Thyroid gland (tissue), 4 donors: Measurements from ENCODE around the gene PLEKHO2.

Experiments used
- POLR2A ChIP-seq, 2 donors: fragments of 450-650 bp; IDR thresholded peaks; one replicate each; pipeline ENCODE4 v1.6.1; 2017; ENCODE audit warnings: antibody characterized with exemption in 2 of 2, mild to moderate bottlenecking in 2 of 2, moderate library complexity in 1 of 2
- TF ChIP-seq, protein P1 (sequence below), 6 experiments: fragments of 200-600 bp in 3 of 6; fragments of 450-650 bp in 3 of 6; sonication (generic) in 3 of 6; IDR thresholded peaks; one replicate each; pipeline ENCODE4 v1.5.1; 2016 to 2019; ENCODE audit warnings: antibody characterized with exemption in 6 of 6, mild to moderate bottlenecking in 2 of 6, inconsistent platforms in 1 of 6, moderate library complexity in 1 of 6

DNA sequence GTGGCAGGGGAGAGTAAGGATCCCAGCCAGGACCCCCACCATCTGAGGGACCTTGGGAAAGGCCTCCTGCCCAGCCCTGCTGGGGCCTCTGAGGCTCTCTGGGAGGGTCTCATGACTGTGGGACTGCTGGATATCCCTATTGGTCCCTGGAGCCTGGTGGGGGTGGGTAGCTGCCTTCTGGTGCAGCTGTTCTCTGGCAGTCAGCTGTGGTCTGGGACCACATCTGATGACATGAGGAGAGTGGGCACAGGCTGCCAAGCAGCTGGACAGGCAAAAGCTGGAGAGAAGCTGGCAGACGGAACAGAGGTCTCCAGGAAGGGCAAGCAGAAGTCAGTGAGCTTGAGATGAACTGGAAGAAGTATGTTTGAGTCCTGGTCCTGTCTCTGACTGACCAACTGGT is 22.4 kb downstream of the PLEKHO2 start:
- TF ChIP-seq, protein P1, sequence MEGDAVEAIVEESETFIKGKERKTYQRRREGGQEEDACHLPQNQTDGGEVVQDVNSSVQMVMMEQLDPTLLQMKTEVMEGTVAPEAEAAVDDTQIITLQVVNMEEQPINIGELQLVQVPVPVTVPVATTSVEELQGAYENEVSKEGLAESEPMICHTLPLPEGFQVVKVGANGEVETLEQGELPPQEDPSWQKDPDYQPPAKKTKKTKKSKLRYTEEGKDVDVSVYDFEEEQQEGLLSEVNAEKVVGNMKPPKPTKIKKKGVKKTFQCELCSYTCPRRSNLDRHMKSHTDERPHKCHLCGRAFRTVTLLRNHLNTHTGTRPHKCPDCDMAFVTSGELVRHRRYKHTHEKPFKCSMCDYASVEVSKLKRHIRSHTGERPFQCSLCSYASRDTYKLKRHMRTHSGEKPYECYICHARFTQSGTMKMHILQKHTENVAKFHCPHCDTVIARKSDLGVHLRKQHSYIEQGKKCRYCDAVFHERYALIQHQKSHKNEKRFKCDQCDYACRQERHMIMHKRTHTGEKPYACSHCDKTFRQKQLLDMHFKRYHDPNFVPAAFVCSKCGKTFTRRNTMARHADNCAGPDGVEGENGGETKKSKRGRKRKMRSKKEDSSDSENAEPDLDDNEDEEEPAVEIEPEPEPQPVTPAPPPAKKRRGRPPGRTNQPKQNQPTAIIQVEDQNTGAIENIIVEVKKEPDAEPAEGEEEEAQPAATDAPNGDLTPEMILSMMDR (IDR thresholded peaks at IDR 0.05), result no peak
- no peak for TF ChIP-seq POLR2A (IDR thresholded peaks at IDR 0.05)
